Progenitor cell of endocrine pancreas (in vitro differentiated cells): ENCODE results near the gene GJA3. TPM values are rescaled to one million over a fixed set of nuclear protein-coding genes. Genes with fewer than 3 reads are reported as not detected.

ENCODE experiments used
- DNase-seq: peaks from one replicate; pipeline ENCODE4 v3.0.0; 2021; ENCODE audit warnings: low spot score; ENCODE audit not compliant: unreplicated experiment
- H3K27ac Mint-ChIP-seq: 2 replicates; pipeline ENCODE4 v1.8.0; 2021; ENCODE audit warnings: mild to moderate bottlenecking, moderate library complexity, mixed read lengths
- H3K27me3 Mint-ChIP-seq: 2 replicates; pipeline ENCODE4 v1.8.0; 2021; ENCODE audit warnings: mixed read lengths
- H3K36me3 Mint-ChIP-seq: 2 replicates; pipeline ENCODE4 v1.8.0; 2022; ENCODE audit warnings: mixed read lengths; ENCODE audit not compliant: insufficient read depth
- H3K4me1 Mint-ChIP-seq: 2 replicates; pipeline ENCODE4 v1.8.0; 2021; ENCODE audit warnings: low read depth, mixed read lengths
- H3K4me3 Mint-ChIP-seq: 2 replicates; pipeline ENCODE4 v1.8.0; 2021; ENCODE audit warnings: low read depth, mild to moderate bottlenecking, moderate library complexity, mixed read lengths
- H3K9me3 Mint-ChIP-seq: 2 replicates; pipeline ENCODE4 v1.8.0; 2021; ENCODE audit warnings: low read depth, mixed read lengths
- CTCF ChIP-seq: fragments of 200-600 bp; sonication (generic); IDR thresholded peaks from one replicate; pipeline ENCODE4 v1.5.0; 2021; ENCODE audit warnings: antibody characterized with exemption, mild to moderate bottlenecking; ENCODE audit not compliant: unreplicated experiment
- total RNA-seq: library from RNA; stranded (reverse); gene quantifications from 2 replicates; pipeline ENCODE4 v1.2.1, GENCODE V29; 2021

GJA3 gene
- total RNA-seq, 1 donor from 2014 or later, result 0.12 TPM

DNA sequence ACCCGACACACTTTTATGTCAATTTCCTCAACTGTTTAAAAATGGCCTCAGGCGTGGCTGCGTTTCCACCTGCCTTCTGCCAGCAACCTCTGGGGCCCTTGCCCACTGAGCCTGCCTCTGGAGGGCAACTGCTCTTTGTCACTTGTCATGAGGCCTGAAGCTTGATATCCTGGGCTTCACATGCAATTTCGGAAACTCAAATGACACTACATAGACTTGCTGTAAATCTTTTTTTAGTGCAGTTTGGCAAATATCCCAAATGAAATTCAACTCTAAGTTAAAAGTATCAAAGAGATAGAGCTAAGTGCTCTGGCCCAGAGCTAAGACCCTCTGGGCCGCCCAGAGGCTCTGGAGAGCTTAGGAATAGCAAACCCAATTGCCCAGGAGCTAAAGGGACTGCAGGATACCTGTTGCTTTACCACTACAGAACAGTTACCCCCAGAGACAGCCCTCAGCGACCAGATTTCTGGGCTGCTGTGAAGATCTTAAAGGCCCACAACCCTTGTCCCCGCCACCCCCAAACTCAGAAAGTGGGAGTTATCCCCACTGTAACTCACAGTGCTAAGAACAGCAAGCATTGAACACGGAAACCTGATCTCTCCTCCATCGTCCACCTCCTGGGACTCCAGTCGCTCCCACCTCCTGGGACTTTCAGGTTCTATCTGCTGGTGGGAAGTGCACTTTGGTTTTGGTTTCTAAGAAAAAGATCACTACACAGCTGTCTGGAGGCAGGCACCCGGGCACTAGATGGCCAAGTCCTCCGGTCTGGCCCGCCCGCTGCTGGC is 19.4 kb downstream of the GJA3 start:
- no peaks in the 10 kb centered on the region for H3K36me3 Mint-ChIP-seq
- no peaks in the 10 kb centered on the region for H3K9me3 Mint-ChIP-seq
- TF ChIP-seq CTCF, result no peak
- H3K27ac Mint-ChIP-seq, result no peak overlapping the region
- H3K4me1 Mint-ChIP-seq, result no peaks in the 10 kb centered on the region
- DNase-seq, result no peak
- H3K4me3 Mint-ChIP-seq, result no peak overlapping the region
- peaks cover 34% of the 10 kb centered on the region for H3K27me3 Mint-ChIP-seq

- TF ChIP-seq CTCF, result no peak
- no peaks in the 10 kb centered on the region for H3K36me3 Mint-ChIP-seq
- no peaks in the 10 kb centered on the region for H3K9me3 Mint-ChIP-seq
- peaks cover 35% of the 10 kb centered on the region for H3K27me3 Mint-ChIP-seq
- no peak overlapping the region for H3K4me3 Mint-ChIP-seq
- DNase-seq, result no peak
- H3K27ac Mint-ChIP-seq, result no peak overlapping the region
- H3K4me1 Mint-ChIP-seq, result no peaks in the 10 kb centered on the region
Measured at GRCh38 chr13:20140487-20140886, 20.4 kb downstream of the GJA3 start.

DNA sequence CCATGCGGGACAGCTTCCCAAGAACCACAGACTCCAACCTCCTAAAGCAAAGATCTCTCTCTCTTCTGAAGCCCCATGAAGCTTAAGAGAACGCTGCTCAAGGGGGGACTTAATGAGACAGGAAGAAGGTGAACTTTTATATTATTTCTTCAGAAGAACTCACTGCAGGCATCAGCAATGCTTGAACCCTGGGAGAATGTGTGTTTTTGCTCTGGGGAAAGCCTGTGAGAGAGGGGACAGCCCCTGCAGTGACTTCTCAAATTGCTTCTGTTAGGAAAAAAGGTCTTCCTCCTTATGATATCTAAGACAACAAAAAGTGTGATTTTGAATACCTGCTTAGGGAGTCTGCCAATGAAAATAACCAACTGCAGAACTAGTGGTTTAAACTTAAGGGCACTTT is 23.0 kb downstream of the GJA3 start:
- H3K27ac Mint-ChIP-seq, result no peak overlapping the region
- no peaks in the 10 kb centered on the region for H3K9me3 Mint-ChIP-seq
- no peaks in the 10 kb centered on the region for H3K4me1 Mint-ChIP-seq
- no peaks in the 10 kb centered on the region for H3K36me3 Mint-ChIP-seq
- H3K27me3 Mint-ChIP-seq, result peaks cover 28% of the 10 kb centered on the region
- no peak for DNase-seq
- no peak overlapping the region for H3K4me3 Mint-ChIP-seq
- no peak for TF ChIP-seq CTCF

DNA sequence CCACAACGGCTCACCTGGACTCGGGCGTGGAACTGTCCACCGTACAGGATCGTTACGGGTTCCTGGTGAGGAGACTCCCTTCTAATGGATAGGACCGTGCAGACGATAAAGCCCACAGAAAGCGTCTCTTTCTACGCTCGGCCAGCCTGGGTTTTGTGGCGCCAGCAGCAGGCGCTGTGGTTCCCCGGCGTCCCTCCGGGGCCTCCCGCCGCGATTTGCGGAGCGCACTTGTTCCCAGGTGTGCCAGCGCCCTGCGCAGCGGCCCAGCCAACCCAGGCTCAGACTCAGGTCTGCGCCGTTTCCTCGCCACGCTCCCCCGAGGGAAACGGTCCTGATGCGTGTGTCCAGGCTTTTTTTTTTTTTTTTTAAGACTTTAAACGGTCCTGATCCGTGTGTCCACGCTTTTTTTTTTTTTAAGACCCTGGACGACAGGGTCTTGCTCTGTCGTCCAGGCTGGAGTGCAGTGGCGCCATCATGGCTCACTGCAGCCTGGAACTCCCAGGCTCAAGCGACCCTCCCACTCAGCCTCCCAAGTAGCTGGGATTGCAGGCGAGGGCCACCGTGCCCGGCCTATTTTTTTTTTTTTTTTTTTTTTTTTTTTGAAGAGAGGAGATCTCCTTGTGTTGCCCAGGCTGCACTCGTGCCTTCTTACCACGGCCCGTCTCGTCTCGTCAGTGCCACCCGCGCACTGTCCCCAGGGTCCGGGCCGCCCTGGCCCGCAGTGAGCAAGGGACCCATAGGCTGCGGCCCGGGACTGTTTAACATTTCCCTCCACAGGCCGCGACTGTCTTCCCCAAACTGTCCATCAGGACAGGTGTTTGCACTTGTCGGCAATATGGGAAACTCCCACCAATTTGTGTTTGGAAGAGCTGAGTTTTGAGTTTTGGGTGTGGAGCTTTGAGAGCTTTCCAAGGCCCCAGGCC is 23.8 kb downstream of the GJA3 start:
- H3K4me3 Mint-ChIP-seq, result peak overlapping the region; percentile 59
- no peaks in the 10 kb centered on the region for H3K9me3 Mint-ChIP-seq
- peaks cover 28% of the 10 kb centered on the region for H3K27me3 Mint-ChIP-seq
- no peaks in the 10 kb centered on the region for H3K4me1 Mint-ChIP-seq
- TF ChIP-seq CTCF, result peak; percentile 58
- H3K27ac Mint-ChIP-seq, result no peak overlapping the region
- DNase-seq, result peak; percentile 39
- no peaks in the 10 kb centered on the region for H3K36me3 Mint-ChIP-seq

DNA sequence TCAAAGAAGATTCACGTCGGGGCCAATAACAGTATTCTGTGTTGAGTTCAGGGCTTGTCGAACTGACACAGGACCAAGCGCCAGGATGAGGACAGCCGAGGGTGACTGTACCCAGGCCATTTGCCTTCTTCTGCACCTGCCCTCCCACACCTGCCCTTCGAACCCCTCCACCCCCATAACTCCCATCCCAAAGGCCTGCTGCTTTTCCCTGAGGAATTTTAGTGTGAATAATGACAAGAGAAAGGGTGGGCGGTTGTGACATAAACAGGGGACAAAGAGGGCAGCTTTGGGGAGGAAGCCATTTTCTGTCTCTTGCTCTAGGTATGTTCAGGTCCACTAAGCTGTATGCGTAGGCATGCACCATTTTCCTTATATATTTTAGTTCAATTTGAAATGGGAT is 26.1 kb downstream of the GJA3 start:
- no peaks in the 10 kb centered on the region for H3K36me3 Mint-ChIP-seq
- H3K4me1 Mint-ChIP-seq, result no peaks in the 10 kb centered on the region
- DNase-seq, result no peak
- H3K4me3 Mint-ChIP-seq, result no peak overlapping the region
- H3K9me3 Mint-ChIP-seq, result no peaks in the 10 kb centered on the region
- no peak overlapping the region for H3K27ac Mint-ChIP-seq
- no peak for TF ChIP-seq CTCF
- peaks cover 21% of the 10 kb centered on the region for H3K27me3 Mint-ChIP-seq
